Measurements from ENCODE around the gene COA3. TPM values are rescaled to one million over a fixed set of nuclear protein-coding genes. Genes with fewer than 3 reads are reported as not detected.
A peak's percentile ranks its signal among the peaks of the same experiment; 100 is the strongest.

COA3 gene
- total RNA-seq = 62.9 TPM

- ATAC-seq = peak; percentile 92
- DNase-seq (ENCODE audit: low spot score) = peak; percentile 89
Measured at GRCh38 chr17:42798383-42799380, at the start of gene COA3, which contains the start of gene CNTD1. TSS of gene COA3 (minus strand) at chr17:42798704. CDS start at chr17:42798681, 23 bp downstream. TSS of gene CNTD1 (plus strand) at chr17:42798861. CDS start at chr17:42799068, 207 bp downstream.

GRCh38 chr17:42848093-42848492, 49.6 kb upstream of the COA3 start:
- ATAC-seq (no peak), DNase-seq (ENCODE audit: low spot score) (no peak)

DNA sequence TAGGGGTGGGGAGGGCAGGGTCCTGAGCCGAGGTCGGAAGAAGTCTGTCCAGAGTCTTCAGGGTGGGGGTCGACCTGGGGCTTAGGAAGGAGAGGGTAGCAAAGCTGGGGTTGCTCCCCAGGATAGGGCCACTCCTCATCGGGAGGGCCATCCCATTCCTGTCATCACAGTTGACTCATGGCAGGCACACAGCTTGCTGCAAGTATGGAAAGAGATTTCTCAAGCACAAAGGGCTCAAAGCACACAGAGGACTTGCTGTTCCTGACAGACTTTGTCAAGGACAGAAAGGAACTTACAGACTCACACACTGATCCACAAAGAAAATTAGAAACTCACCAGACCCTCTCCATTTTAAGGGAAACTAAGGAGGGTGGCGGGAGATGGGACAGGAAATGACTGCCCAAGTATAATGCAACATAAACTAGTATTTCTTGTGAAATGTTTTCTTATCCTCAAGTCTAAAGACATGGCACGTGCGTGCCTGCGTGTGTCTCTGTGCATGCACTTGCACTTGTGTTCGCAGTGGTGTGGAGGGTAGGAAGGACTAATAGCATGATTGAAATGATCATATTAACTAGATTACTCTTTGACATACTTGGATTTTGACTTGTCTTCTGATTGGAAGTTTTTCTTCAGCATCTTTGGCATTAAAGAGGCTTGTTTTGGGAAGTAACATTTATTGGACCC, 48.2 kb upstream of the COA3 start:
- ATAC-seq = no peak
- no peak for DNase-seq (ENCODE audit: low spot score)

DNA sequence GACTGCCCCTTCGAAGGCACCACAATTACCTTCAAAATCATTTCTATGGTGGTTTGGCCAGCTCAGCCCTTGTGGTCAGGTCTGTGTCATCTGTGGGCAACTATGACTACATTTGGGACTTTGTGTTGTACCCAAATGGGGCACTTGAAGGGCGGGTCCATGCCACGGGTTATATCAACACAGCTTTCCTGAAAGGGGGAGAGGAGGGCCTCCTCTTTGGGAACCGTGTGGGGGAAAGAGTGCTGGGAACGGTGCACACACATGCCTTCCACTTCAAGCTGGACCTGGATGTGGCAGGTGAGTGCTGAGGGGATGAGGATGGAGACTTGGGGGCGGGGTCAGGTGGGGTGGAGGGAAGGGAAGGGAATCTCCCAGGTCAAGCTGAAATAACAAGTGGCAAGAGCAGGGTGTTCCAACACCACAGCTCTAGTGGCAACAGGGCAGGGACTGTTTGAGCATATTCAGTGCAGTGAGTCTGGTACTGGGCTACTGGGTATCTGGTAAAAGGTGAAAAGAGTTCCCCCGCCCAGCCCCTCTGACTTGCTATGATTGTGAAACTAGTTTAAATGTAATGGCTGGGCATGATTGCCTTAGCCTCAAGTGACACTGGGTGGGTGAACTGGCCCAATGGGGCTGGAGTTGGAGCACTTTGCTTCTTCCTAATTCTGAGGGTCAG, 47.6 kb upstream of the COA3 start:
- ATAC-seq (no peak), DNase-seq (ENCODE audit: low spot score) (no peak)

DNA sequence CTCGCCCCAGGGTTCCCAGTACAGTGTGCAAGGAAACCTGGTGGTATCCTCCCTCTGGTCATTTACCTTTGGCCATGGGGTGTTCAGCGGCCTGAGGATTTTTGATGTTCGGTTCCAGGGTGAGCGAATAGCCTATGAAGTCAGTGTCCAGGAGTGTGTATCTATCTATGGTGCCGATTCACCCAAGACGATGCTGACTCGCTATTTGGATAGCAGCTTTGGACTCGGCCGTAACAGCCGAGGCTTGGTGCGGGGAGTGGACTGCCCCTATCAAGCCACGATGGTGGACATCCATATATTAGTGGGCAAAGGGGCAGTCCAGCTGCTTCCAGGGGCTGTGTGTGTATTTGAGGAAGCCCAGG, 47.0 kb upstream of the COA3 start:
- ATAC-seq = no peak
- DNase-seq (ENCODE audit: low spot score) = no peak

DNA sequence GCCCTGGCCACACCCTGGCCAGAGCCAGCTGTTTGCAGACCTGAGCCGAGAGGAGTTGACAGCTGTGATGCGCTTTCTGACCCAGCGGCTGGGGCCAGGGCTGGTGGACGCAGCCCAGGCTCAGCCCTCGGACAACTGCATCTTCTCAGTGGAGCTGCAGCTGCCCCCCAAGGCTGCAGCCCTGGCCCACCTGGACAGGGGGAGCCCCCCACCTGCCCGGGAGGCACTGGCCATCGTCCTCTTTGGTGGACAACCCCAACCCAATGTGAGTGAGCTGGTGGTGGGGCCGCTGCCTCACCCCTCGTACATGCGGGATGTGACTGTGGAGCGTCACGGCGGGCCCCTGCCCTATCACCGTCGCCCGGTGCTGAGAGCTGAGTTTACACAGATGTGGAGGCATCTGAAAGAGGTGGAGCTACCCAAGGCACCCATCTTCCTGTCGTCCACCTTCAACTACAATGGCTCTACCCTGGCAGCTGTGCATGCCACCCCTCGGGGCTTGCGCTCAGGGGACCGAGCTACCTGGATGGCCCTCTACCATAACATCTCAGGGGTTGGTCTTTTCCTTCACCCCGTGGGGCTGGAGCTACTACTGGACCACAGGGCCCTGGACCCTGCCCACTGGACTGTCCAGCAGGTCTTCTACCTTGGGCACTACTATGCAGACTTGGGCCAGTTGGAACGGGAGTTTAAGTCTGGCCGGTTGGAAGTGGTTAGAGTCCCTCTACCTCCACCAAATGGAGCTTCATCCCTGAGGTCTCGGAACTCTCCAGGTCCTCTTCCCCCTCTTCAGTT, 46.5 kb upstream of the COA3 start:
- no peak for ATAC-seq
- DNase-seq (ENCODE audit: low spot score) = no peak

GRCh38 chr17:42844271-42844670, 45.8 kb upstream of the COA3 start, which contains the start of gene AOC2:
TSS of gene AOC2 (plus strand) at chr17:42844580. CDS start at chr17:42844627, 47 bp downstream.
- ATAC-seq (no peak), DNase-seq (ENCODE audit: low spot score) (no peak)

DNA sequence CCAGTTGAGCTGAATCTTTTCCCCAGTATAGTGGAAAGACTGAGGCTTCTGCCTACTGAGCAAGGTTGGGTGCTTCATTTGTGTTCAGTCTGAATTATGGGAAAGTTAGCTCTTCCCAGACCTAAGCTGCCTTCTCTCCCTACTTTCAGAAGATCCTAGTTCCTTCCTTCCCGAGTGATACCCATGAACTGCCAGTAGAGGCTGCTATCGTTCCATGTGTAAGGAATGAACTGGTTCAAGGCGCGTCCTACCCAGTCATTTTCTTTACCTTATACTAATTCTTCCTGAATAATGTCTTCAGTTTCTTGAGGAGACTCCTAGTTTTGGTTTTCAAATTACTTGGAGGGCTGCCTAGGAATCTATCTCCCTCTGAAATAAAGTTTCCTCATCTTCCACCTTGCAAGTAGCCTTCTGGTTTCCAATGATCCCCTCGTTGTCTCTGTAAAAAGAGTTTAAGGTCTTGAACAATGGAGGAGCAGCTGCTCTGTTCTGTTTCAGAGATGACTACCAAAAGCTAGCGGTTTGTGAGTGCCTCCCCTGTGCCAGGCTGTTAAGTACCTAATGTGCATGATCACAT, 44.9 kb upstream of the COA3 start:
- DNase-seq (ENCODE audit: low spot score) (no peak), ATAC-seq (peak; percentile 92)

DNA sequence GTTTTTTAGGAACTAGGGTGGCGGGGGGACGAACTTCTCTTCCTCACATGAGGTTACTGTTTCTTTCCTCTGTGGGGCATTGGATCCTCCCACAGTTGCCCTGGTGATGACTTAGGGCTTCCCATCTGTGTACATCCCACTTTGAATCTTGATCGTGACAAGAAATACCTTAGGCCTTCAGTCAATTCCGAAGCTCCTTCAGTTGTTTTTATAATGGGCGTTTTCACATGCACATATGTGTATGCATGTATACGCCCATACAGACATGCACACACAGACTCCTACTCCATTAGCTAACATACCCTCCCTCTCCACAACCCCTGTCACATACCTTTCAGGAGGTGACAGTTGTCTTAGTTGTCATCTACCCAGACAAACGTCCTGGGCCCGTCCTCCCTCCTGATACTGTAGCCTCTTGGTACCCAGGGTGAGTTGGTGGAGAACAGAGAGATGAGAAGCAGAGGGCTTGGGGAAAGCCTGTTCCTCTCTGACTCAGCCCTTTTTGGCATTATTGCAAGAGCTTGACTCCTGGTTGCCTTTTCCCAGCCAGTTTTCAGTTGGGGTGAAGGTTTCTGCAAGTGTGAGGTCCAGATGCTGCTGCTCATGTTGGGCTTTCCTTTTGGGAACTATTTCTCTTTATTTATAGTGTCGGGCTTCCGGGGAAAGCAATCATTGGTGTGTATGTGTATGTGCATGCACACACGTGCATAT, 43.6 kb upstream of the COA3 start:
- DNase-seq (ENCODE audit: low spot score) (no peak), ATAC-seq (no peak)

DNA sequence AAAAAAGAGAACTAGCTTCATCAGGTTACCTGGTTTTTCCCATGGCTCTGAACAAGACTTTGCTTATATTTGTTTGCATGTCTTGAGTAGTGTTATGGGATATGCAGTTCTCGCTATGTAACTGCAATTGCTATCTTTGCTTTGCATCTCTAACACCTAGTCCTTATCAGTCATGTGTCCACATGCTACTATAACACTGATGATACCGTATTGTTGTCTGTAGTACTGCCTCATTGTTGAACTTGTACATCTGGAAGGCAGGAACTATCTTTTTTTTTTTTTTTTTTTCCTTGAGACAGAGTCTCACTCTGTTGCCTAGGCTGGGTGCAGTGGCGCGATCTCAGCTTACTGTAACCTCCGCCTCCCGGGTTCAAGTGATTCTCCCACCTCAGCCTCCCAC, 37.2 kb upstream of the COA3 start:
- no peak for ATAC-seq
- no peak for DNase-seq (ENCODE audit: low spot score)

GRCh38 chr17:42833767-42834422, 35.4 kb upstream of the COA3 start:
- ATAC-seq = peak; percentile 3
- no peak for DNase-seq (ENCODE audit: low spot score)

DNA sequence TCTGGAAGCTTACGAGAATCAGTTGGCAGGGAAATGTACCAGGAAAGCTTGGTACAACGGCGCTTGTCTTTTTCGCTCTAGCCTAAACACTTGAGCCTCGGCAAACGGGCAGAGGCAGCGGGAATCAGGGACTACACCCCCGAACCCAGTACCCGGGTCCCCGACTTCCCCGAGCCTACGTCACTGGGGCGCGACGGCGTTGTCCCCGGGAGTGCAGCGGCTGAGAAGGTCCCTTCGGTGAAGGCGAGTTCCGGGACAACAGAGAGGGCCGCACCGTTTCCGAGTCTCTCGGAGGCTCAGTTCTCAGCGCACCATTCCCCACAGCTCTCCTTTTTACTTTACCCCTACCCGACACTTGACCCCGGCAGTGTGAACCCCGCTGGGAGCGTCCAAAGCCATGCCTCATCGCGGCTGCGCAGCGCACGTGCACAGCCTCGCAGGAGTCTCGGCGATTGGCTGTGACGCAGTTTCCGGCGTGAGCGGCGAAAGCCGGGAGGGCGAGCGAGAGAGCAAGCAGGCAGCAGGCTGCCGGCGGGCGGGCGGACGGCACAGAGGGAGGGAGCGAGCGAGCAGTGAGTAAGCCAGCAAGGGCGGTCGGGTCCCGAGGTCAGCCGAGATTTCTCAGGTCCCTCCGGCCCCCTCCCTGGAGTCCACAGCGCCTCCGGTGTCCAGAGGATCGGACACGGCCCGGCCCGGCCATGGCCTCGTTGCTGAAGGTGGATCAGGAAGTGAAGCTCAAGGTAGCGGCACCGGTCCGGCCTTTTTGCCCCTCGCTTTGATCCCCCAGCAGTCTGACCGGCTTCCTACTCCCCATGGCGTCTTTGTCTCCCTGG, 34.6 kb upstream of the COA3 start, which contains the start of gene PSME3:
PSME3 (plus strand) TSS at position 464 of the 833 bp plus-strand sequence; CDS start at position 699, 235 bp downstream.
- peak; percentile 93 for DNase-seq (ENCODE audit: low spot score)
- ATAC-seq = peak; percentile 94

- ATAC-seq = peak; percentile 25
Measured at GRCh38 chr17:42832213-42832933, 33.9 kb upstream of the COA3 start.

DNA sequence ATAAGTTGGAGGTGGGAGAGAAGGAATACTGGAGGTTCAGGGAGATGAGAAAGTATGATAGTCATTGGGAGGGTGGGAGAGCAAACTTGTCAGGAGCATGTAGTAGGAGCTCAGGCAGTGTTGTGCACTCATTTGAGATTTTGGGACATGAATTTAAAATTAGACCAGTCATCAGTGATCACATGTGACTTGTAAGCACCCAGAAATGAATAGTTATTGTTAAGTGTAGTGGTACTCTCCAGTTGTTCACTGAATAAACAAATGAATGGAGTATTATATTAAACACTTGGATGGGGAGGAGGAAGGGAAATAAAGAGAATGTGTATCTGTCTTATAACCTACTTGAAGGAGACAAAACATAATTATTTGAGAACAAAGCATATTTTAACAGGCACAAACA, 32.5 kb upstream of the COA3 start:
- no peak for ATAC-seq
- no peak for DNase-seq (ENCODE audit: low spot score)

More at GRCh38 chr17:42832213-42832933, 33.9 kb upstream of the COA3 start:
- DNase-seq (ENCODE audit: low spot score) = no peak

- DNase-seq (ENCODE audit: low spot score) (no peak), ATAC-seq (no peak)
Measured at GRCh38 chr17:42827472-42827871, 29.0 kb upstream of the COA3 start.

- ATAC-seq (no peak), DNase-seq (ENCODE audit: low spot score) (no peak)
Measured at GRCh38 chr17:42821176-42821575, 22.7 kb upstream of the COA3 start.

- DNase-seq (ENCODE audit: low spot score) (no peak), ATAC-seq (no peak)
Measured at GRCh38 chr17:42819939-42820535, 21.5 kb upstream of the COA3 start.
